IMR-90 (cell line): ENCODE data around the gene TRIM25. TPM values are rescaled to one million over a fixed set of nuclear protein-coding genes. Genes with fewer than 3 reads are reported as not detected.

Source experiments
- ATAC-seq: fragments of 200-7000 bp; cut with Tn5 transposase; 2 replicates; pipeline ENCODE4 v1.9.1; 2020; ENCODE audit warnings: low read depth, mild to moderate bottlenecking, moderate library complexity
- BruUV-seq: library from RNA; stranded (reverse); fragments of 400-500 nt; replicated peaks from 2 replicates; lab custom pipeline; 2021; lab: Mats Ljungman, UMichigan
- CTCF ChIA-PET: fragments of 300-600 bp; formaldehyde crosslinking; extraction: SDS; loops from one replicate; lab custom pipeline; 2021; ENCODE audit warnings: antibody characterized with exemption; lab: Yijun Ruan, JAX
- POLR2A ChIA-PET: fragments of 300-600 bp; sonication (Branson Sonifier 250); formaldehyde crosslinking; loops from one replicate; lab custom pipeline; 2022; ENCODE audit warnings: antibody characterized with exemption; ENCODE audit not compliant: unreplicated experiment; lab: Charles Lee
- DNase-seq: peaks from one replicate; pipeline ENCODE4 v3.0.0; 2013
- H2AFZ ChIP-seq: replicated peaks from 2 replicates; pipeline ENCODE3; 2013; ENCODE audit warnings: low read length, mild to moderate bottlenecking; ENCODE audit not compliant: poor library complexity
- H2AK5ac ChIP-seq: 2 replicates; pipeline ENCODE4 v1.6.1; 2013; ENCODE audit warnings: low read depth, low read length, inconsistent platforms
- H2AK9ac ChIP-seq: replicated peaks from 2 replicates; pipeline ENCODE3; 2013; ENCODE audit warnings: mild to moderate bottlenecking, low read depth, low read length, moderate library complexity; ENCODE audit not compliant: poor library complexity
- H2BK120ac ChIP-seq: 2 replicates; pipeline ENCODE4 v1.6.1; 2013; ENCODE audit warnings: low read depth, low read length, inconsistent platforms
- H2BK15ac ChIP-seq: 3 replicates; pipeline ENCODE4 v1.6.1; 2013; ENCODE audit warnings: low read depth, low read length, inconsistent platforms
- H2BK20ac ChIP-seq: 2 replicates; pipeline ENCODE4 v1.6.1; 2013; ENCODE audit warnings: low read depth, mild to moderate bottlenecking, inconsistent platforms, low read length, moderate library complexity
- H2BK5ac ChIP-seq: 2 replicates; pipeline ENCODE4 v1.6.1; 2013; ENCODE audit warnings: mild to moderate bottlenecking, low read depth, low read length, inconsistent platforms; ENCODE audit not compliant: poor library complexity, severe bottlenecking
- H3K14ac ChIP-seq: replicated peaks from 2 replicates; pipeline ENCODE4 v1.6.1; 2013; ENCODE audit warnings: low read depth, low read length, inconsistent platforms
- H3K18ac ChIP-seq: 2 replicates; pipeline ENCODE4 v1.6.1; 2013; ENCODE audit warnings: low read depth, low read length, control low read depth
- H3K23ac ChIP-seq: 2 replicates; pipeline ENCODE4 v1.6.1; 2013; ENCODE audit warnings: low read depth, low read length, inconsistent platforms
- H3K27ac ChIP-seq: 2 replicates; pipeline ENCODE4 v1.5.1; 2013; ENCODE audit warnings: mild to moderate bottlenecking, control low read depth, low read length; ENCODE audit not compliant: insufficient read depth
- H3K27me3 ChIP-seq: 2 replicates; pipeline ENCODE4 v1.6.1; 2013; ENCODE audit warnings: low read length; ENCODE audit not compliant: control insufficient read depth, insufficient read depth
- H3K36me3 ChIP-seq: 2 replicates; pipeline ENCODE4 v1.6.1; 2013; ENCODE audit warnings: low read length, mixed read lengths; ENCODE audit not compliant: control insufficient read depth, insufficient read depth
- H3K4ac ChIP-seq: 2 replicates; pipeline ENCODE4 v1.6.1; 2013; ENCODE audit warnings: low read depth, low read length, inconsistent platforms
- H3K4me1 ChIP-seq: 2 replicates; pipeline ENCODE4 v1.6.1; 2013; ENCODE audit warnings: low read length, mixed read lengths; ENCODE audit not compliant: control insufficient read depth, insufficient read depth
- H3K4me2 ChIP-seq: 2 replicates; pipeline ENCODE4 v1.6.1; 2013; ENCODE audit warnings: low read depth, mild to moderate bottlenecking, control low read depth, low read length, moderate library complexity
- H3K4me3 ChIP-seq: 2 replicates; pipeline ENCODE4 v1.5.1; 2013; ENCODE audit warnings: low read depth, mild to moderate bottlenecking, control low read depth, low read length, moderate library complexity; ENCODE audit not compliant: insufficient read depth
- H3K56ac ChIP-seq: 2 replicates; pipeline ENCODE4 v1.6.1; 2013; ENCODE audit warnings: low read length, inconsistent platforms; ENCODE audit not compliant: insufficient read depth; ENCODE audit errors: extremely low read depth
- H3K79me1 ChIP-seq, 2 experiments: 2 replicates each; pipeline ENCODE4 v1.6.1; 2013; ENCODE audit warnings: low read length in 2 of 2, inconsistent platforms in 1 of 2, low read depth in 1 of 2
- H3K9ac ChIP-seq: 2 replicates; pipeline ENCODE4 v1.6.1; 2013; ENCODE audit warnings: low read depth, low read length, control low read depth
- H3K9me1 ChIP-seq: 2 replicates; pipeline ENCODE4 v1.6.1; 2013; ENCODE audit warnings: low read length, inconsistent platforms; ENCODE audit not compliant: insufficient read depth
- H3K9me3 ChIP-seq: 2 replicates; pipeline ENCODE4 v1.6.1; 2013; ENCODE audit warnings: low read length; ENCODE audit not compliant: control insufficient read depth, insufficient read depth
- H4K20me1 ChIP-seq: 2 replicates; pipeline ENCODE4 v1.6.1; 2013; ENCODE audit warnings: low read length, inconsistent platforms; ENCODE audit not compliant: insufficient read depth
- H4K5ac ChIP-seq: 2 replicates; pipeline ENCODE4 v1.6.1; 2013; ENCODE audit warnings: mild to moderate bottlenecking, low read depth, low read length, control low read depth
- H4K8ac ChIP-seq, 2 experiments: 2 replicates each; pipeline ENCODE4 v1.6.1; 2013; ENCODE audit warnings: low read depth in 2 of 2, low read length in 2 of 2, control low read depth in 1 of 2, inconsistent platforms in 1 of 2
- H4K91ac ChIP-seq: 2 replicates; pipeline ENCODE4 v1.6.1; 2013; ENCODE audit warnings: low read depth, low read length, inconsistent platforms; ENCODE audit not compliant: insufficient read depth
- BHLHE40 ChIP-seq: fragments of 150-350 bp; IDR thresholded peaks from 2 replicates; pipeline ENCODE4 v1.6.1; 2016; ENCODE audit warnings: mild to moderate bottlenecking, low read depth, low read length
- CHD1 ChIP-seq: IDR thresholded peaks from 2 replicates; pipeline ENCODE4 v1.6.1; 2012; ENCODE audit warnings: low read depth, low read length, improper control_type of control experiment
- CTCF ChIP-seq: conservative IDR thresholded peaks from 2 replicates; pipeline ENCODE4 v1.5.1; 2012; ENCODE audit warnings: mild to moderate bottlenecking, low read depth, low read length, improper control_type of control experiment
- ELK1 ChIP-seq: fragments of 150-350 bp; IDR thresholded peaks from 2 replicates; pipeline ENCODE4 v1.6.1; 2016; ENCODE audit warnings: low read depth, mild to moderate bottlenecking, low read length, moderate library complexity, borderline replicate concordance
- FOS ChIP-seq: fragments of 150-350 bp; IDR thresholded peaks from 2 replicates; pipeline ENCODE4 v1.6.1; 2016; ENCODE audit warnings: low read depth, low read length
- RCOR1 ChIP-seq: IDR thresholded peaks from 2 replicates; pipeline ENCODE4 v1.6.1; 2012; ENCODE audit warnings: mild to moderate bottlenecking, low read length, improper control_type of control experiment; ENCODE audit not compliant: insufficient replicate concordance
- USF2 ChIP-seq: fragments of 150-350 bp; IDR thresholded peaks from 2 replicates; pipeline ENCODE4 v1.6.1; 2017; ENCODE audit warnings: mild to moderate bottlenecking, antibody characterized with exemption, low read length, low read depth
- WGBS, 2 experiments: methylation state at CpG; one replicate each; pipeline versions ENCODE4 v1.1.5 to v1.1.7; 2013; ENCODE audit warnings: missing lambda C conversion rate in 2 of 2; ENCODE audit not compliant: insufficient read length in 1 of 2; ENCODE audit errors: extremely low coverage in 2 of 2; 5-methylcytosine and 5-hydroxymethylcytosine counted together
- dilution Hi-C: fragments of 300-500 bp; cut with HindIII; formaldehyde crosslinking; loops from one replicate; pipeline ENCODE4 v1.14.3; 2018; ENCODE audit warnings: low sequenced_read_pairs; ENCODE audit not compliant: unreplicated experiment
- in situ Hi-C: fragments of 300-500 bp; cut with MboI; formaldehyde crosslinking; loops from 3 replicates; pipeline ENCODE4 v1.14.3; 2019; ENCODE audit warnings: low sequenced_read_pairs, inconsistent platforms, mixed read lengths
- intact Hi-C: fragments of 100-400 bp; cut with micrococcal nuclease; formaldehyde crosslinking; loops from 2 replicates; pipeline ENCODE4 v1.10.0; 2022
- polyA plus RNA-seq, 3 experiments: library from polyadenylated mRNA; depleted of rRNA; stranded (reverse); fragments of >200 nt; gene quantifications; 2 replicates each; pipeline ENCODE4 v1.2.3, GENCODE V29; 2012; ENCODE audit warnings: low replicate concordance in 1 of 3
- total RNA-seq: library from RNA; depleted of rRNA; stranded (reverse); fragments of >200 nt; gene quantifications from 2 replicates; pipeline ENCODE4 v1.2.3, GENCODE V29; 2012

The TRIM25 gene
- total and polyA plus RNA-seq, 2 of the 4 experiments (the other 2 are of a cell fraction) = 25.5 to 27.5 TPM

GRCh38 chr17:56866496-56866895, 47.4 kb downstream of the TRIM25 start:
- in situ Hi-C loops (no loop called here), intact Hi-C loops (no loop called here), dilution Hi-C loops (no loop called here)
- Histone ChIP-seq H3K56ac (no peak overlapping the region), H4K5ac (no peak overlapping the region), H2AK9ac (no peak overlapping the region), H2BK5ac (no peak overlapping the region), H3K4ac (no peak overlapping the region), H4K8ac (no peak overlapping the region), H3K18ac (no peak overlapping the region), H3K27ac (no peak overlapping the region), H2AFZ (no peak overlapping the region), H3K9ac (no peak overlapping the region), H3K9me3 (no peaks in the 10 kb centered on the region), H2AK5ac (no peak overlapping the region), H2BK120ac (no peak overlapping the region), H3K36me3 (peaks cover 6% of the 10 kb centered on the region), H3K14ac (no peak overlapping the region), H3K27me3 (no peaks in the 10 kb centered on the region), H3K23ac (no peak overlapping the region), H3K4me3 (no peak overlapping the region), H3K4me2 (no peak overlapping the region), H4K91ac (no peak overlapping the region), H2BK15ac (no peak overlapping the region), H3K9me1 (peaks cover 5% of the 10 kb centered on the region; the same call in 1 of the 2 replicates), H3K4me1 (peaks cover 4% of the 10 kb centered on the region), H2BK20ac (no peak overlapping the region), H3K79me1 (no peaks in the 10 kb centered on the region), H4K20me1 (no peaks in the 10 kb centered on the region)
- DNase-seq (no peak), ATAC-seq (no peak)
- CTCF ChIA-PET = no interaction called here
- TF ChIP-seq CHD1 (no peak), RCOR1 (no peak), CTCF (no peak), BHLHE40 (no peak), USF2 (no peak), FOS (no peak), ELK1 (no peak)
- POLR2A ChIA-PET = no interaction called here
- no CpG with 5 or more reads among the region's 3 CpGs for WGBS, 2 experiments
- BruUV-seq = no TSS peak
